Measurements from ENCODE around the gene CALB2.
A peak's percentile ranks its signal among the peaks of the same experiment; 100 is the strongest.

CALB2 gene

GRCh38 chr16:71399801-71400563, 41.5 kb downstream of the CALB2 start:
- DNase-seq, result no peak

- DNase-seq, result no peak
Measured at GRCh38 chr16:71402007-71402406, 43.5 kb downstream of the CALB2 start.

- no peak for DNase-seq
Measured at GRCh38 chr16:71402674-71403073, 44.2 kb downstream of the CALB2 start.

- DNase-seq, result no peak
Measured at GRCh38 chr16:71404364-71404763, 45.8 kb downstream of the CALB2 start.

- no peak for DNase-seq
Measured at GRCh38 chr16:71406316-71406715, 47.8 kb downstream of the CALB2 start.

GRCh38 chr16:71406724-71407123, 48.2 kb downstream of the CALB2 start:
- DNase-seq, result no peak

GRCh38 chr16:71407731-71408130, 49.2 kb downstream of the CALB2 start:
- no peak for DNase-seq

- DNase-seq, result no peak
Measured at GRCh38 chr16:71408536-71408935, 50.0 kb downstream of the CALB2 start.

- DNase-seq, result no peak
Measured at GRCh38 chr16:71409011-71409775, 50.7 kb downstream of the CALB2 start.

- no peak for DNase-seq
Measured at GRCh38 chr16:71410146-71410545, 51.6 kb downstream of the CALB2 start.

- peak; percentile 76 for DNase-seq
Measured at GRCh38 chr16:71412270-71413160, 54.0 kb downstream of the CALB2 start.

GRCh38 chr16:71413341-71413740, 54.8 kb downstream of the CALB2 start:
- DNase-seq, result no peak

- no peak for DNase-seq
Measured at GRCh38 chr16:71414038-71414437, 55.5 kb downstream of the CALB2 start.

GRCh38 chr16:71421911-71422310, 63.4 kb downstream of the CALB2 start:
- DNase-seq, result no peak

- DNase-seq, result no peak
Measured at GRCh38 chr16:71423016-71423415, 64.5 kb downstream of the CALB2 start.

- no peak for DNase-seq
Measured at GRCh38 chr16:71423865-71424264, 65.3 kb downstream of the CALB2 start.

GRCh38 chr16:71424626-71425025, 66.1 kb downstream of the CALB2 start:
- DNase-seq, result no peak

- peak; percentile 3 for DNase-seq
Measured at GRCh38 chr16:71425746-71426068, 67.2 kb downstream of the CALB2 start.

- DNase-seq, result peak; percentile 55
Measured at GRCh38 chr16:71426069-71426879, 67.8 kb downstream of the CALB2 start.

- no peak for DNase-seq
Measured at GRCh38 chr16:71426880-71427615, 68.5 kb downstream of the CALB2 start.

GRCh38 chr16:71428385-71428784, 69.9 kb downstream of the CALB2 start:
- DNase-seq, result no peak

GRCh38 chr16:71428883-71429282, 70.4 kb downstream of the CALB2 start:
- no peak for DNase-seq

Data from NCI-H1092 (cell line).